ENCODE measurements around the gene PPP4C. TPM values are rescaled to one million over a fixed set of nuclear protein-coding genes. Genes with fewer than 3 reads are reported as not detected.

The PPP4C gene
- total and polyA plus RNA-seq, 2 of the 8 experiments (the other 6 are each of a cell fraction or from before 2014, with no cell fraction given) = 148 to 298 TPM

DNA sequence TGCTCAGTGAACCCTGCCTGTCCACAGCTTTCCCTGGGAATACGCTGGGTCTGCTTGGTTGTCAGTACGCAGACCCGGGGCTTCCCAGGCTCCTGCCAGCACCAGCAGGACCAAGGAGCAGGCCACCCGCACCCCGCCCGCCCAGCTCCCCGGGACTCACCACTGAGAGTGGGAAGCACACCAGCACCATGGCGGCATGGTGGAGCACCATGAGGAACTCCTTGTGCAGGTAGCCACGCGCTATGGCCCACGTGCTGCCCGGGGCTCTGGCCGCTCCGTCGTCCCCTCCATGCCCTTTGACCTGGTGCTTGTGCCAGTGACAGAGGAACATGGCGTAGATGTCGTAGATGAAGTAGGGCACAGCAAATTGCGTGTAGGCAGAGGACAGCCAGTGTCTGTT lies 49.3 kb upstream of the PPP4C start (continued):
- TF ChIP-seq CHD7 (IDR thresholded peaks at IDR 0.05; ENCODE audit: insufficient replicate concordance, low read length) (no peak), SP2 (IDR thresholded peaks at IDR 0.05; ENCODE audit: low read length) (no peak), RNF2 (IDR thresholded peaks at IDR 0.05; ENCODE audit: borderline replicate concordance, low read depth, low read length, missing control alignments, poor library complexity, severe bottlenecking) (no peak), TCF12 (IDR thresholded peaks at IDR 0.05; ENCODE audit: low read depth, low read length) (no peak), RFX5 (IDR thresholded peaks at IDR 0.05; ENCODE audit: borderline replicate concordance, low read depth, low read length) (no peak), CTBP2 (IDR thresholded peaks at IDR 0.05; ENCODE audit: borderline replicate concordance, insufficient read depth, insufficient read length, low read length) (no peak), EP300 (IDR thresholded peaks at IDR 0.05; ENCODE audit: borderline replicate concordance in 1 of 2, low read depth in 2 of 2, low read length in 2 of 2) (no peak), SAP30 (IDR thresholded peaks at IDR 0.05; ENCODE audit: insufficient read depth, insufficient replicate concordance, low read length) (no peak), PHF8 (conservative IDR thresholded peaks at IDR 0.05; ENCODE audit: low read depth, low read length) (no peak)
